ENCODE results near the gene DGAT2L6.
"Not testable (repeated sequence)": the region's sequence is repeated elsewhere in the genome, so short reads cannot be mapped to it uniquely, and the experiment has no call there.

Gene DGAT2L6

DNA sequence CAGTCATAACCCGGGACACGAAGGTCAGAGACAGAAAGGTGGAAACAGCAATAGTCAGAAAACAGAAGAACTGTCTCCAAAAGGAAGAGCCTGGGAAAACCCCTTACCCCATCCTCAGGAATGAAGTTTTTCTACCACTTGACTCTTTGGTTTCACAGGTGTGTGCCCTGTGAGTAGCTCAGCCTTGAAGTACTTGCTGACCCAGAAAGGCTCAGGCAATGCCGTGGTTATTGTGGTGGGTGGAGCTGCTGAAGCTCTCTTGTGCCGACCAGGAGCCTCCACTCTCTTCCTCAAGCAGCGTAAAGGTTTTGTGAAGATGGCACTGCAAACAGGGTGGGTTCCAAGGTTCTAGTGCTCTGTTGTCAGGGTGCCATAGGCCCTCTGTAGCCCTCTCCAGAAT, 24.4 kb downstream of the DGAT2L6 start:
- DNase-seq, result no peak

DNA sequence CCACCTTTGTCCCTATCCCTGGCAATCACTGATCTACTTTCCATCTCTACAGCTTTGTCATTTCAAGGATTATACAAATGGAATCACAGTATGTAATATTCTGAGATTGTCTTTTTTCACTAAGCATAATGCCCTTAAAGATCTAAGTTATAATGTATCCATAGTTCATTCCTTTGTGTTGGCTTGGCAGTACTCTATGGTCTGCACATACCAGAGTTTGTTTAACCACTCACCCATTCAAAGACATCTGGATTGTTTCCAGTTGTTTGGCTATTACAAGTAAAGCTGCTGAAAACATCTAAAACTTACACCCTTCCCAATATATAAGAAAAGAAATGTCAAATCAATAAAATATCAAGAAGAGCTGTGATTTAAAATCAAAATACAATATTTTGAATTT, 31.2 kb downstream of the DGAT2L6 start:
- DNase-seq, result no peak

DNA sequence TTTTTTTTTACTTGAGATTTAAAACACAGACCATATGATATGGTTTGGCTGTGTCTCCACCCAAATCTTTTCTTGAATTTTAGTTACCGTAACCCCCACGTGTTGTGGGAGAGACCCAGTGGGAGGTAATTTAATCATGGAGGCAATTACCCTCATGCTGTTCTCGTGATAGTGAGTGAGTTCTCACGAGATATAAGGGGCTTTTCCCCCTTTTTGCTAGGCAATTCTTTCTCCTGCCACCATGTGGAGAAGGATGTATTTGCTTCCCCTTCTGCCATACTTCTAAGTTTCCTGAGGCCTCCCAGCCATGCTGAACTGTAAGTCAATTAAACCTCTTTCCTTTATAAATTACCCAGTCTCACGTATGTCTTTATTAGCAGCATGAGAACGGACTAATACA, 32.3 kb downstream of the DGAT2L6 start:
- DNase-seq, result not testable (repeated sequence)

DNA sequence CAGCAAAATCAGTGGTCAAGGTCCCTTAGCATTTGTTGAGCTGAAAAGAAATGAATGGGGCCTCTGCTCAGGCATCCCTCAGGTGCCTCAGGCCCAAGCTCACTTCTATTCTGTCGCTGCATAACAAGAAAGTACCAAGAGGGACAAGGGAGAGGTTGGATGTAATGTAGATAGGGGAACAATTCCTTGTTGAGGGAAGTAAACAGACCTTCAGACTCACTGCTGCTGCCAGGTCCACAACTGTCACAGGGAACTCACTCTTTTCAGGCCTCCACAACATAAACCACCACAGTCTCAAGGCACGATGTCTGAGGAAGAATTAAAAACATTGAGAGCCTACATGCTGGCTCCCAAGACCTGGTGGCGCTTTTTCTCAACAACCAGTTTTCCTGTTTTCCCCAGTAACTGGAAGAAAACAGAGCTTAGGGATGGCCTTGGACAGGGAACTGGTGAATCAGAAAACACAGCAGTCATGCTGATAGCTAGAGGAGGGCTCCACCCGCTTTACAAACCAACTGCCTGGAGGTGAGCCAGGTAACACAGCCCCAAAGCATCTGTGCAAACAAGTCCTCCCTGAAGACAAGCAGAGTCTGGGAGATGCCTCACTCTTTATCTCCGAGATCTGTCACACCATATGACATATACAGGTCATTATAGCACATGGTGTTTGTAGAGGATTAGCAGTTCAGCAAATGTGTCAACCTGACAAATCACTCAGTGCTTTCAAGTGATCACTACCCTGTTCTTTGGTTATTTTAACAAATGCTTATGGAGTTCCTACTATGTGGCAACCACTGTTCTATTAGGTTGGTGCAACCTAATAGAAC, 42.9 kb downstream of the DGAT2L6 start:
- no peak for DNase-seq

DNA sequence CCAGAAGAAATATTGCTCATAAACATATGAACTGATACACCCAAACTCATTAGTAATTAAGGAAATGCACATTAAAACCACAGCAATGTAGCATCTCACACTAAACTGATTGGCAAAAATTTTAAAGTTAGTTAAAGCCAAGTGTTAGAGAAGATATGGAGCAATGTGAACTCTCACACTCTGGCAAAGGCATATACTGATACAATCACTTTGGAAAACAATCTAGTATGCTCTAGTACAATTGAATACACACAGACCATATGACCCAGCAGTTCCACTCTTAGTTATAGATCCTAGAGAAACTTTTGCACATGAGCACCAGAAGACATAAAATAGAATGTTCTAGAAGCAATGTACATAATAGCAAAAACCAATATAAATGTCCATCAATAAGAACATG, 48.8 kb downstream of the DGAT2L6 start:
- no peak for DNase-seq

- DNase-seq, result no peak
Measured at GRCh38 chrX:70226687-70227086, 49.4 kb downstream of the DGAT2L6 start.

- no peak for DNase-seq
Measured at GRCh38 chrX:70231666-70232065, 54.4 kb downstream of the DGAT2L6 start.

DNA sequence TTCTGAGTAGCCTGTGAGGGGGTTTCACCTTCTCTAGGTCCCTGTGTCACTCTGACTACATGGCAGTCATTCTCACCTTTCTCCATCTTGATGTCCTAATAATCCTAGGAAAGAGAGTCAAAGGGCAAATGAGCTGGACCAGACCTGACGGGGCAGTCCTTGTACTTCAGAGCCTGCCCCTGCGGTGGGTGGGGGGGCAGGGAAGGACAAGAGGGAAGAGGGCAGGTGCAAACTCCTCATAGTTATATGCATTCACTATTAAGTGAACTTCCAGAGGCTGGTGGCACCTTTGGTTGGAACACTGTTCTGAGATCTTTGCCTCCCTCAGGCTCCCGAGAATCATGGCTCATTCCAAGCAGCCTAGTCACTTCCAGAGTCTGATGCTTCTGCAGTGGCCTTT, 57.1 kb downstream of the DGAT2L6 start, which contains the start of gene AWAT1:
Gene AWAT1 (plus strand): TSS at position 301 of the 400 bp plus-strand sequence. CDS start 41 bp downstream, at position 342.
- no peak for DNase-seq

- DNase-seq, result no peak
Measured at GRCh38 chrX:70240751-70241150, 63.5 kb downstream of the DGAT2L6 start.

DNA sequence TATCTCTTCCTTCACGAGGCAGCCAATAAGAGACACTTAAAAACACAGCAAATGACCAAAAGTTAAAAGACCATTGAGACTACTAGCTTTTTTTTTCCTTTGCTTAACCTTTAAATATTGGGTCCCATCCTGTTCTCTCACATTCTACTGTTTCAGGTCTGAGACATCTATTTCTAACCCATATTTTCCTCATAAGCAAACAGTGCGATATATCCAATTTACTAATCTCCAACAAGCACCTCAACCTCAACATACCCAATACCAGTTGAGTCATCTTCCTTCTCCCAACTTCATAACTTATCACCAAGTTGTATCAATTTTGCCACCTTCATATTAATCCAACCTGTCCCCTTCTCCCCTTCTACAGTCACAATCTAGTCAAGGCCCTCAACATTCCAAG, 64.2 kb downstream of the DGAT2L6 start:
- DNase-seq, result no peak

- DNase-seq, result not testable (repeated sequence)
Measured at GRCh38 chrX:70243601-70244000, 66.3 kb downstream of the DGAT2L6 start.

DNA sequence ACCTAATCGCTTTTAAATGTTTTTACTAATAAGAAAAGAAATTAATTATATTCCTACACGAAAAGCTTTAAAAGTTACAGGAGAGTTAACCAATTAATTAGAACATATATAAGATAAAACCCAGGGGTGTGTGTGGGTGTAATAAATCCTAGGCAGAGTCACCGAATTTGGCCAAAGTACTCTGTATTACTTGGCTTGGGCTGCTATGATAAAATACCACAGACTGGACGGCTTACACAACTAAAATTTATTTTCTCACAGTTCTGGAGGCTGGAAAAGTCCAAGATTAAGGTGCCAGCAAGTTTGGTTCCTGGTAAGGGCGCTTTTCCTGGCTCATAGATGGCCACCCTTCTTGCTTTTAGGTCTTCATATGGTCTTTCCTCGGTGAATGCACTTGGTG, 67.6 kb downstream of the DGAT2L6 start:
- no peak for DNase-seq

DNA sequence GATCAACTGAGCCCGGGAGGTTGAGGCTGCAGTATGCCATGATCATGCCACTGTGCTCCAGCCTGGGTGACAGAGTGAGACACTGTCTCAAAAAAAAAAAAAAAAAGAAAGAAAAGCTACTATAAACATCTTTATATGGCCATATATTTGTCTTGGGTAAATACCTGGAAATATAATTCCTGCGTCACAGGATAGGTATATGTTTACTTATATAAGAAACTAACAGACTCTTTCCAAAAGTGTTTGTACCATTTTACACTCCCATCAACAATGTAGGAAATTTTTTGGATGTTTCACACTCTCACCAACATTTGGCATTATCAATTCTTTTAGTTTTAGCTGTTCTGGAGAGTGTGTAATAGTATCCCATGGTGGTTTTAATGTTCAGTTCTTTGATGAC, 70.0 kb downstream of the DGAT2L6 start:
- no peak for DNase-seq

DNA sequence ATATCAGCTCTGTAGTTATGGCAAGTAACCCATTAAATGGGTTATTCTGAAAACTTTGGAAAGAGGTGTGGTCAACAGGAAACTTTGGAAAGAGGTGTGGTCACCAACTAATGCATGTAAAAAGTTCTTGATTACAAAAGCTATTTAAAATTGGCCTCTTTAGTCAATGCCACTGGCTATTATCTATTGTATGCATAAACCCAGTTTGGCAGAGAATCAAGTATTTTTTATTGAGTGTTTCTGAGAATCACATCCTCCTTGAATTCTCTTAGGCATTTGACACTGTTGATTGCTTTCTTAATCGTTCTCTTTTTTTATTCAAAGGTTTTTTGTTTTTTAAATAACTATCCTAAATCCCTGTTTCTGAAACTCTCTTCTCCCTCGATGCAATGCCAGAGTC, 75.2 kb downstream of the DGAT2L6 start:
- DNase-seq, result no peak

DNA sequence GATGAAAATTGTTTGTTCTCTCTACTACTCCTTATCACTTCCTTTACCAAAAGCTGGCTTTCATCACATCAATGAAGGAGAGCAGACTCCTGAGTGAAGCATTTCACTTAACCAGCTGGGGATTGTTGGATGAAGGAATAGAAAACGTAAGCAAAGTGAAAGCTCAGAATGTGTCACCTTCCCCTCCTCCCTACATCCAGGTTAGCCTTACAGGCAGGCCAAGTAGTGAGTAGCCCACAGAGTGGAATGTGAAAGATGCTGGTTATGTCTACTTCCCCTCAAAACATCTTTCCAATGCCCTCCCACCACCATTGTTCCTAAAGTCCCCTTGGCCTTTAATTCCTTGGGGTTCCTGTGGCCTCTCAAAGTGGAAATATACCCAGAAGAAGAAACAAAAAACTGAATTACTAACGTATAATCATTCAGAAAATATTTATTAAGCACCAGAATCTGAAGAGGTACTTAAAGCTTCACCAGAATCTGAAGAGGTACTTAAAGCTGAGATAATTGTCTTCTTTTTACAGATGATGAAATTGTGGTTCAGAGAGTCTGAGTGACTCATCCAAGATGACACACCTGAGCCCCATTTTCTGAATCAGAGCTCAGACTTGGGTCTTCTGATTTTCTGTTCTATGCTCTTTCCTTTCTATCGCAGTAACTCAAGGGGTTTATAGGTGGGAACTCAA, 76.2 kb downstream of the DGAT2L6 start:
- DNase-seq, result no peak

DNA sequence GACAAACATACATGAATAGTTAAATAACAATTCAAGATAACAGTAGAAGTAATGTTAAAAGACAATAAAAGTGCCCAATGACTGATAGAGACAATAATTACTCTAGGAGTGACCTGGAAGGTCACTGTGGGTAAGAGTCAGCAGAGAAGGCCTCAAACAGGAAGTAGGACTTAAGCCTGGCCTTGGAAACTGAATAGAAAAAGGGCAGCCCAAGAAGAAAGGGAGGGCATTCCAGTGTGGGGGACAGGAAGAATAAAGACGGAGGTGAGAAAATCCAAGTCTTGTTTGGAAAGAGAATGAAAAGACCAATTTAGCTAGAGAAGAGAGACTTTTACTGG, 76.7 kb downstream of the DGAT2L6 start:
- no peak for DNase-seq

DNA sequence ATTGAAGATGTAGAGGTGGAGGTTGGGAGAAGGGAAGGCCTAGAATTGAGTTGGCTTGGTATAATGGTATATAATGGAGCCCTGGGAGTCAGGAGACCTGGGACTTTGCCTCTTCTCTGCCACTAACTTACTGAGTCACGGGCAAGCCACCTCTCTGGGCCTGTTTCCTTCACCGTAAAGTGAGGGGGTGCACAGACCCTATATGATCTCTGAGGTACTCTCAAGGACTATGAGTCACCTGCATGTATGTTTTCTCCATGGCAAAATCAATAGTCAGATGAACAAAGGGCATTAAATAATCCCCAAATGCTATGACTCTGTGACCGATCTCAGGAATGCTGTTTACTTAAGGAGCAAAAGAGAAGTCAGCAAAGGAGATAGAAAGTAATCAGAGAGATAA, 77.6 kb downstream of the DGAT2L6 start:
- DNase-seq, result no peak
